Measurements from ENCODE around the gene PRMT7.

Gene PRMT7
- 5.5 to 26.7 (median 17.5) reads per million in 18 experiments for total RNA-seq

- DNase-seq, result peak; percentile 92 to 95
Observed at GRCh38 chr16:68310774-68311511, at the start of gene PRMT7, which contains the start of gene SLC7A6OS. TSS of gene PRMT7 (plus strand) at chr16:68311019. CDS start at chr16:68315980, 4,961 bp downstream. TSS of gene SLC7A6OS (minus strand) at chr16:68310946. CDS start at chr16:68310926, 20 bp downstream.

- no peak for DNase-seq
Observed at GRCh38 chr16:68263559-68264127, 47.2 kb upstream of the PRMT7 start.

- peak; percentile 80 to 88 for DNase-seq
Observed at GRCh38 chr16:68264128-68265077, 46.4 kb upstream of the PRMT7 start, which contains the start of gene SLC7A6. TSS of gene SLC7A6 (plus strand) at chr16:68264526. CDS start at chr16:68274727, 10,201 bp downstream.

DNA sequence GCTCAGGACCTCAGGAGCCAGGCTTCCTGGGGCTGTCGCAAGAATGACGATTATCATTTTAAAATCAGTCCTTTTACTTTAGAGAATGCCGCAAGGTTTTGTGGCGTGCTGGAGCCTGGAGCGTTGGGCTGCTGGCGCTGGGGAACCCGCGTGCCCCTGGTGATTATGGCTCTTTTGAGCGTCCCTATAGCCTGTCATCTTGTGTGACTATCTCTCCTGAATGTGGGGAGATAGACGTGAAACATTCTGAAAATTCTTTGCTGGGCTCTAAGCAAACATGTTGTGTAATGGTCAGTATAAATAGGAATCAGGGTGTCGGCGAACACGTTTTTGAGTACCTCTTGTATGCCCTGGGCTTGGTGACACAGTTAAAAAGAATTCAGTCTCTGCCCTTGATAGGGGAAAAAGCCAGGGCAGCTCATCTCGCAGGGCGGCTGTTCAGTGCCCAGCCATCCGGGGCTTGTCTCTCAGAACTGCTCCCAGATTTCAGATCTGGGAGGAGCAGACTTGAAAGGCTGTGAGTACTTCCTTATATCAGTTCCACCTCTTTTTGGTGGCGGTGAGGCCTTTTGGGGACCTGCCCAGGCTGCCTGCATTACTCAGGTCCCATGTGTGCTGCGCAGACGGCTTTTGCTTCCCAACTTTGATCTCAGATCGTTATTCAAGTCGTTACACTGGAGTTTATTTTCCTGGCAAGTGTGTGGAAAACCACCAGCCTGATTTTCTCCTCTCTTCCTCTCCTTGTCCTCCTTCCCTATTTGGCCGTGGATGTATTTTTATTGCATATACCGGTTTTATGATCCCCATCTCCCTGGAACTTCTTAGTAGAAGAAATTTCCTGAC lies 45.5 kb upstream of the PRMT7 start:
- peak; percentile 53 to 64 for DNase-seq

GRCh38 chr16:68267612-68268405 lies 43.0 kb upstream of the PRMT7 start:
- DNase-seq, result no peak

- DNase-seq, result no peak
Observed at GRCh38 chr16:68269793-68270192, 41.0 kb upstream of the PRMT7 start.

DNA sequence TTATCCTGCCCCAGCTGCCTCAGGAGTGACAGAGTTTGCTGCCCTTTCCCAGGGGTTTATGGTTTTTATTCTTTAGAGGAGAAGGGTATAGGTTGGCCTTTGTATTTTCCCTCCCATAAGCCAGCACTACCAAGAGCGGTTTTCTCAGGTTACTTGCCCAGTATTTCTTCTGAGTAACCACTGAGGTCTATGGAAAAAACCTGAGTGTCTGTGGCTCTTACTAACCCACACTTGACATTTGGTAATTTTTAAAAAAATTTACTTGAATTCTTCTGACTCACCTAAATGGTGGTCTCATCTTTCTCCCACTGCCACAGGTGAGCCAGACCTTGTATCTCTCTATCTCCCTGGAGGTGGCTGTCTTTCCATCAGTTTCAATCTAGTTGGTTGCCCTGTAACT lies 40.5 kb upstream of the PRMT7 start:
- DNase-seq, result no peak

- DNase-seq, result no peak
Observed at GRCh38 chr16:68272507-68273209, 38.2 kb upstream of the PRMT7 start.

DNA sequence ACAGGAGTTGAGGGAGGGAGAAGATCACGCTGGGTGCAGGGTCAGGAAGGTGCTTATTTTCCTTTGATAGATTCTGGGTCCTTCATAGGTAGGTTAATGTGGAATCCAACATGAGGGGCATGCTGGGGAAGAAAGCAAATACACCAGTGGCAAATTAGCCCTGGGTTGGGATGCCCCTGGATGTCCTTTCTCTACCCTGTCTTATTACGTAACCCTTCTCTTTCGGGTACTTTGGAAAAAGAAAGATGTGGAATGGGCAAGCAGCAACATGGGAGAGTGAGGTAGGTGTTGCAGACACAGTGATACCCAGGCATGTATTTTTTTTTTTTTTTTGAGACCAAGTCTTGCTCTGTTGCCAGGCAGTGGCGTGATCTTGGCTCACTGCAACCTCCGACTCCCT lies 37.4 kb upstream of the PRMT7 start:
- DNase-seq, result no peak

DNA sequence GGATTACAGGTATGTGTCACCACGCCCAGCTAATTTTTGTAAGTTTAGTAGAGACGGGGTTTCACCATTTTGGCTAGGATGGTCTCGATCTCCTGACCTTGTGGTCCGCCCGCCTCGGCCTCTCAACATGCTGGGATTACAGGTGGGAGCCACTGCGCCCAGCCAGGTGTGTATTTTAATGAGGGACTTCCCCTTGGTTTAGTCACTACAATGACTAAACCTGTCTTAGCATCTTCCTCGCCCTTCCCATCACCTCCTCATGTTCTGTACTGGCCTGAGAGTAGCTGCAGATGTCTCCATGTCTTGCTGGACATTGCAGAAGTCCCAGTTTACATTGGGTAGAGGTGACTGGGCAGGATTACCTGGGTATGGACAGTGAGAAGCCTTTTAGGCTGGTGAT lies 36.9 kb upstream of the PRMT7 start:
- DNase-seq, result no peak

- no peak for DNase-seq
Observed at GRCh38 chr16:68274441-68274840, 36.4 kb upstream of the PRMT7 start.

- no peak for DNase-seq
Observed at GRCh38 chr16:68275611-68276191, 35.1 kb upstream of the PRMT7 start.

- DNase-seq, result no peak
Observed at GRCh38 chr16:68276223-68276622, 34.6 kb upstream of the PRMT7 start.

GRCh38 chr16:68279726-68280558 lies 30.9 kb upstream of the PRMT7 start:
- peak; percentile 51 to 67 for DNase-seq

- DNase-seq, result no peak
Observed at GRCh38 chr16:68281368-68282063, 29.3 kb upstream of the PRMT7 start.

- DNase-seq, result no peak
Observed at GRCh38 chr16:68282064-68282452, 28.8 kb upstream of the PRMT7 start.

- peak in 1 of 2 donors; percentile 4 for DNase-seq
Observed at GRCh38 chr16:68283346-68283745, 27.5 kb upstream of the PRMT7 start.

GRCh38 chr16:68283801-68284598 lies 26.8 kb upstream of the PRMT7 start:
- no peak for DNase-seq
